Liver (tissue), 9 donors: ENCODE data around the gene RAD23B. TPM values are rescaled to one million over a fixed set of nuclear protein-coding genes. Genes with fewer than 3 reads are reported as not detected.

Source experiments
- DNase-seq: peaks from one replicate; pipeline ENCODE4 v3.0.0-alpha.2; 2017; ENCODE audit warnings: low spot score
- H3K27ac ChIP-seq, 2 donors: one replicate each; pipeline ENCODE4 v1.7.0; 2013; ENCODE audit warnings: inconsistent platforms in 2 of 2, low read length in 2 of 2, control low read depth in 1 of 2, low read depth in 1 of 2, mild to moderate bottlenecking in 1 of 2
- H3K27me3 ChIP-seq, 4 donors: one replicate each; pipeline versions ENCODE4 v1.6.1 to v1.7.0; 2013; ENCODE audit warnings: low read length in 3 of 4, inconsistent platforms in 1 of 4, mild to moderate bottlenecking in 1 of 4, moderate library complexity in 1 of 4; ENCODE audit not compliant: control insufficient read depth in 4 of 4, insufficient read depth in 4 of 4
- H3K36me3 ChIP-seq, 4 donors: one replicate each; pipeline versions ENCODE4 v1.6.1 to v1.7.0; 2013; ENCODE audit warnings: low read length in 3 of 4, mild to moderate bottlenecking in 3 of 4, low read depth in 1 of 4, moderate library complexity in 1 of 4; ENCODE audit not compliant: control insufficient read depth in 4 of 4, insufficient read depth in 3 of 4
- H3K4me1 ChIP-seq, 4 donors: one replicate each; pipeline versions ENCODE4 v1.6.1 to v1.7.0; 2013; ENCODE audit warnings: low read length in 3 of 4, mild to moderate bottlenecking in 3 of 4, moderate library complexity in 1 of 4; ENCODE audit not compliant: control insufficient read depth in 4 of 4, insufficient read depth in 4 of 4
- H3K4me3 ChIP-seq, 3 donors: one replicate each; pipeline versions ENCODE4 v1.6.1 to v1.7.0; 2013; ENCODE audit warnings: low read length in 3 of 3, control low read depth in 1 of 3, low read depth in 1 of 3, mild to moderate bottlenecking in 1 of 3
- H3K9ac ChIP-seq, 2 donors: one replicate each; pipeline ENCODE4 v1.7.0; 2013; ENCODE audit warnings: low read length in 2 of 2, mild to moderate bottlenecking in 2 of 2, moderate library complexity in 2 of 2, control low read depth in 1 of 2, low read depth in 1 of 2
- H3K9me3 ChIP-seq, 4 donors: one replicate each; pipeline versions ENCODE4 v1.6.1 to v1.7.0; 2013; ENCODE audit warnings: low read length in 3 of 4; ENCODE audit not compliant: control insufficient read depth in 4 of 4
- CTCF ChIP-seq: fragments of 150-350 bp; IDR thresholded peaks from 2 replicates; pipeline ENCODE4 v1.5.1; 2017; ENCODE audit warnings: improper control_type of control experiment, low read depth, low read length; ENCODE audit not compliant: missing input control
- EGR1 ChIP-seq, 2 donors: IDR thresholded peaks; 2 replicates each; pipeline ENCODE4 v1.6.1; 2016 to 2018; ENCODE audit warnings: antibody characterized with exemption in 2 of 2, low read depth in 2 of 2
- FOXA1 ChIP-seq: IDR thresholded peaks from 2 replicates; pipeline ENCODE4 v1.6.1; 2016; ENCODE audit warnings: antibody characterized with exemption
- FOXA2 ChIP-seq: IDR thresholded peaks from 2 replicates; pipeline ENCODE4 v1.6.1; 2016; ENCODE audit warnings: antibody characterized with exemption
- GABPA ChIP-seq, 2 donors: IDR thresholded peaks in 1 of 2; conservative IDR thresholded peaks in 1 of 2; 2 replicates each; pipeline ENCODE4 v1.6.1; 2016; ENCODE audit warnings: antibody characterized with exemption in 2 of 2, mild to moderate bottlenecking in 1 of 2, moderate library complexity in 1 of 2
- HNF4A ChIP-seq, 2 donors: conservative IDR thresholded peaks; 2 replicates each; pipeline ENCODE4 v1.6.1; 2016; ENCODE audit warnings: antibody characterized with exemption in 2 of 2, mild to moderate bottlenecking in 2 of 2
- HNF4G ChIP-seq: IDR thresholded peaks from 2 replicates; pipeline ENCODE4 v1.6.1; 2016; ENCODE audit warnings: antibody characterized with exemption
- JUND ChIP-seq, 2 donors: IDR thresholded peaks; 2 replicates each; pipeline ENCODE4 v1.6.1; 2016; ENCODE audit warnings: antibody characterized with exemption in 2 of 2
- MAX ChIP-seq: IDR thresholded peaks from 2 replicates; pipeline ENCODE4 v1.6.1; 2016; ENCODE audit warnings: antibody characterized with exemption
- NR2F2 ChIP-seq: IDR thresholded peaks from 2 replicates; pipeline ENCODE4 v1.6.1; 2016; ENCODE audit warnings: antibody characterized with exemption
- RAD21 ChIP-seq, 2 donors: IDR thresholded peaks; 2 replicates each; pipeline ENCODE4 v1.6.1; 2016; ENCODE audit warnings: antibody characterized with exemption in 2 of 2, mild to moderate bottlenecking in 2 of 2
- RXRA ChIP-seq, 2 donors: IDR thresholded peaks; 2 replicates each; pipeline ENCODE4 v1.6.1; 2017 to 2018; ENCODE audit warnings: antibody characterized with exemption in 2 of 2, mild to moderate bottlenecking in 1 of 2
- SP1 ChIP-seq: IDR thresholded peaks from 2 replicates; pipeline ENCODE4 v1.6.1; 2018; ENCODE audit warnings: antibody characterized with exemption, mild to moderate bottlenecking
- TAF1 ChIP-seq: conservative IDR thresholded peaks from 2 replicates; pipeline ENCODE4 v1.6.1; 2016; ENCODE audit warnings: antibody characterized with exemption, mild to moderate bottlenecking
- YY1 ChIP-seq: IDR thresholded peaks from 2 replicates; pipeline ENCODE4 v1.6.1; 2016; ENCODE audit warnings: antibody characterized with exemption, mild to moderate bottlenecking
- WGBS: extraction: QIAGEN DNeasy Blood & Tissue Kit; methylation state at CpG from one replicate; pipeline ENCODE4 v1.1.7; 2013; 5-methylcytosine and 5-hydroxymethylcytosine counted together
- polyA plus RNA-seq, 2 donors: library from polyadenylated mRNA; stranded (reverse) in 1 of 2; unstranded in 1 of 2; fragments of 200-250 nt in 1 of 2; fragments of >200 nt in 1 of 2; fragmentation: Nextera tagmentation in 1 of 2; extraction: Ambion mirVana in 1 of 2; gene quantifications; one replicate each; pipeline versions ENCODE4 v1.2.1 to v1.2.3, GENCODE V29; 2013 to 2015
- total RNA-seq, 2 donors: library from RNA; depleted of rRNA; stranded (reverse); fragments of >200 nt; gene quantifications; one replicate each; pipeline ENCODE4 v1.2.3, GENCODE V29; 2014
- TF ChIP-seq, protein P1 (sequence below): IDR thresholded peaks from 2 replicates; pipeline ENCODE4 v1.6.1; 2016; ENCODE audit warnings: antibody characterized with exemption
- TF ChIP-seq, protein P2 (sequence below): IDR thresholded peaks from 2 replicates; pipeline ENCODE4 v1.6.1; 2016; ENCODE audit warnings: antibody characterized with exemption
- TF ChIP-seq, protein P3 (sequence below): IDR thresholded peaks from 2 replicates; pipeline ENCODE4 v1.6.1; 2016; ENCODE audit warnings: antibody characterized with exemption, mild to moderate bottlenecking
- donor health status: healthy.
- donor health status: healthy.
- donor health status: healthy.
- donor health status: healthy.
- donor health status: healthy.

Gene RAD23B
- total and polyA plus RNA-seq, 4 donors: 13.6 to 101 (median 61.6) TPM

DNA sequence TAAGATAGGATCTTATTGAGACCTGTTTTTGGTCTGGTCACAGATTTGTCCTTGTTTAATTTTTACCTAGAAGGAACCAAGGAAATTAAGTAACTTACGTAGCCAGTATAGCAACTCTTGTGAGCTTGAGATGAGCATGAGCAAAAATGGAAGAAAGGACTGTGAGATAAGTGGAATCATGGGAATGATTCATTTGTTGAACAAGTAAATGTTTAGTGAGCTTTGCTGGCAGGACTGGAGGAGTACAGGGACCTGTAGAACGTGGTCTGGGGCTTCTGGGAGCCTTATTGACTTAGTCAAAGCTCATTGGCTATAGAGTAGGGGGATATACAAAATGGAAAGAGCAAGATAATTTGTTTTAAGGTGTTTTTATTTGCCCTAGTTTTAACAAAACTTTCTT lies 3.0 kb downstream of the RAD23B start (continued):
- TF ChIP-seq, protein P1, sequence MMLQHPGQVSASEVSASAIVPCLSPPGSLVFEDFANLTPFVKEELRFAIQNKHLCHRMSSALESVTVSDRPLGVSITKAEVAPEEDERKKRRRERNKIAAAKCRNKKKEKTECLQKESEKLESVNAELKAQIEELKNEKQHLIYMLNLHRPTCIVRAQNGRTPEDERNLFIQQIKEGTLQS: no peak
- peak; percentile 5 to 26 for TF ChIP-seq HNF4A (conservative IDR thresholded peaks at IDR 0.05)
- peak; percentile 37 for TF ChIP-seq FOXA2

DNA sequence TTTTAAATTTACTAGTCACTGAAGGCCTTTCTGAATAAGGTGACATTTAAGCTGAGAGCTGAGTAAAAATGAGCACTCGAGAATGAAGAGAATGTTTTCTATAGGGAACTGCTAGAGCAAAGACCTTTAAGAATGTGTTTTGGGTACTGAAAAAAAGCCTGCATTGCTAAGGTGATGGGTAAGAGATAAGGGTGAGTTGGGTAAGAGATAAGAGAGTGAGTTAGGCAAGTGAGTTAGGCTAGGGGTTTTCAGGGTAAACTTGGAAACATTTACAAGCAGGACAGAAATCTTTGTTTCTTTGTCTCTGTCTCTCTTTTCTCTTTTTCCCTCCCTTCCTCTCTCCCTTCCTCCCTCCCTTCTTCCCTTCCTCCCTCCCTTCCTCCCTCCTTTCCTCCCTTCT lies 5.6 kb downstream of the RAD23B start:
- TF ChIP-seq RAD21 (IDR thresholded peaks at IDR 0.05) (no peak), TAF1 (no peak), HNF4G (no peak), RXRA (IDR thresholded peaks at IDR 0.05) (no peak), SP1 (no peak), FOXA1 (no peak), MAX (no peak), JUND (IDR thresholded peaks at IDR 0.05) (no peak), GABPA (IDR thresholded peaks at IDR 0.05 in 1 of 2, conservative IDR thresholded peaks at IDR 0.05 in 1 of 2) (no peak), CTCF (no peak), NR2F2 (no peak), EGR1 (IDR thresholded peaks at IDR 0.05; ENCODE audit: low read depth in 2 of 2) (no peak), HNF4A (conservative IDR thresholded peaks at IDR 0.05) (no peak)
- TF ChIP-seq, protein P1: no peak
- TF ChIP-seq, protein P2, sequence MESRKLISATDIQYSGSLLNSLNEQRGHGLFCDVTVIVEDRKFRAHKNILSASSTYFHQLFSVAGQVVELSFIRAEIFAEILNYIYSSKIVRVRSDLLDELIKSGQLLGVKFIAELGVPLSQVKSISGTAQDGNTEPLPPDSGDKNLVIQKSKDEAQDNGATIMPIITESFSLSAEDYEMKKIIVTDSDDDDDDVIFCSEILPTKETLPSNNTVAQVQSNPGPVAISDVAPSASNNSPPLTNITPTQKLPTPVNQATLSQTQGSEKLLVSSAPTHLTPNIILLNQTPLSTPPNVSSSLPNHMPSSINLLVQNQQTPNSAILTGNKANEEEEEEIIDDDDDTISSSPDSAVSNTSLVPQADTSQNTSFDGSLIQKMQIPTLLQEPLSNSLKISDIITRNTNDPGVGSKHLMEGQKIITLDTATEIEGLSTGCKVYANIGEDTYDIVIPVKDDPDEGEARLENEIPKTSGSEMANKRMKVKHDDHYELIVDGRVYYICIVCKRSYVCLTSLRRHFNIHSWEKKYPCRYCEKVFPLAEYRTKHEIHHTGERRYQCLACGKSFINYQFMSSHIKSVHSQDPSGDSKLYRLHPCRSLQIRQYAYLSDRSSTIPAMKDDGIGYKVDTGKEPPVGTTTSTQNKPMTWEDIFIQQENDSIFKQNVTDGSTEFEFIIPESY: no peak
- Histone ChIP-seq H3K9me3 (no peaks in the 10 kb centered on the region), H3K4me3 (no peak overlapping the region), H3K36me3 (no peaks in the 10 kb centered on the region), H3K27me3 (no peaks in the 10 kb centered on the region), H3K4me1 (peaks cover 11 to 67% (median 41%) of the 10 kb centered on the region in 4 donors), H3K27ac (no peak overlapping the region), H3K9ac (no peak overlapping the region)
- DNase-seq: no peak
- WGBS: 80% methylated on average over 1 of the region's 1 CpG

- WGBS: 38% methylated on average over 7 of the region's 7 CpGs
- H3K27me3 ChIP-seq: no peaks in the 10 kb centered on the region
- H3K4me3 ChIP-seq: no peak overlapping the region
- peaks cover 17 to 83% (median 58%) of the 10 kb centered on the region in 4 donors for H3K4me1 ChIP-seq
- H3K27ac ChIP-seq: no peak overlapping the region
- DNase-seq: no peak
- H3K9me3 ChIP-seq: no peaks in the 10 kb centered on the region
- H3K9ac ChIP-seq: no peak overlapping the region
- no peaks in the 10 kb centered on the region for H3K36me3 ChIP-seq
- TF ChIP-seq, protein P2: no peak
- no peak for TF ChIP-seq YY1
- no peak for TF ChIP-seq SP1
- no peak for TF ChIP-seq HNF4G
- TF ChIP-seq JUND (IDR thresholded peaks at IDR 0.05): no peak
- TF ChIP-seq FOXA1: no peak
- no peak for TF ChIP-seq MAX
- no peak for TF ChIP-seq FOXA2
- TF ChIP-seq, protein P1: no peak
- no peak for TF ChIP-seq RAD21 (IDR thresholded peaks at IDR 0.05)
- TF ChIP-seq NR2F2: no peak
- no peak for TF ChIP-seq EGR1 (IDR thresholded peaks at IDR 0.05; ENCODE audit: low read depth in 2 of 2)
- TF ChIP-seq, protein P3, sequence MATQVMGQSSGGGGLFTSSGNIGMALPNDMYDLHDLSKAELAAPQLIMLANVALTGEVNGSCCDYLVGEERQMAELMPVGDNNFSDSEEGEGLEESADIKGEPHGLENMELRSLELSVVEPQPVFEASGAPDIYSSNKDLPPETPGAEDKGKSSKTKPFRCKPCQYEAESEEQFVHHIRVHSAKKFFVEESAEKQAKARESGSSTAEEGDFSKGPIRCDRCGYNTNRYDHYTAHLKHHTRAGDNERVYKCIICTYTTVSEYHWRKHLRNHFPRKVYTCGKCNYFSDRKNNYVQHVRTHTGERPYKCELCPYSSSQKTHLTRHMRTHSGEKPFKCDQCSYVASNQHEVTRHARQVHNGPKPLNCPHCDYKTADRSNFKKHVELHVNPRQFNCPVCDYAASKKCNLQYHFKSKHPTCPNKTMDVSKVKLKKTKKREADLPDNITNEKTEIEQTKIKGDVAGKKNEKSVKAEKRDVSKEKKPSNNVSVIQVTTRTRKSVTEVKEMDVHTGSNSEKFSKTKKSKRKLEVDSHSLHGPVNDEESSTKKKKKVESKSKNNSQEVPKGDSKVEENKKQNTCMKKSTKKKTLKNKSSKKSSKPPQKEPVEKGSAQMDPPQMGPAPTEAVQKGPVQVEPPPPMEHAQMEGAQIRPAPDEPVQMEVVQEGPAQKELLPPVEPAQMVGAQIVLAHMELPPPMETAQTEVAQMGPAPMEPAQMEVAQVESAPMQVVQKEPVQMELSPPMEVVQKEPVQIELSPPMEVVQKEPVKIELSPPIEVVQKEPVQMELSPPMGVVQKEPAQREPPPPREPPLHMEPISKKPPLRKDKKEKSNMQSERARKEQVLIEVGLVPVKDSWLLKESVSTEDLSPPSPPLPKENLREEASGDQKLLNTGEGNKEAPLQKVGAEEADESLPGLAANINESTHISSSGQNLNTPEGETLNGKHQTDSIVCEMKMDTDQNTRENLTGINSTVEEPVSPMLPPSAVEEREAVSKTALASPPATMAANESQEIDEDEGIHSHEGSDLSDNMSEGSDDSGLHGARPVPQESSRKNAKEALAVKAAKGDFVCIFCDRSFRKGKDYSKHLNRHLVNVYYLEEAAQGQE: no peak
- TF ChIP-seq GABPA (IDR thresholded peaks at IDR 0.05 in 1 of 2, conservative IDR thresholded peaks at IDR 0.05 in 1 of 2): no peak
Measured at GRCh38 chr9:107290619-107291018, 7.5 kb downstream of the RAD23B start.
